Measurements from ENCODE around the gene C2orf72. TPM values are rescaled to one million over a fixed set of nuclear protein-coding genes. Genes with fewer than 3 reads are reported as not detected.
A peak's percentile ranks its signal among the peaks of the same experiment; 100 is the strongest.

Gene C2orf72
- total RNA-seq, 8 experiments from 2014 or later: 0.20 to 20.7 (median 3.4) TPM; not detected in 1

GRCh38 chr2:231050018-231050901 lies 12.9 kb downstream of the C2orf72 start:
- Histone ChIP-seq H3K4me3 (no peak overlapping the region), H3K4me1 (replicated peaks in 1 of 2) (peaks cover 0 to 6% of the 10 kb centered on the region in 2 donors), H3K27ac (no peak overlapping the region)
- 0 to 84% (median 49%) methylated on average over 2 to 5 of the region's 9 CpGs; no CpG with 5 or more reads in 2 of the 10 experiments for WGBS, 10 experiments
- peak in 1 of 8 experiments; percentile 55 for ATAC-seq (replicated peaks in 6 of 8)
- in situ Hi-C loops (cut with MboI; ENCODE audit: low pct_unique_long_range_greater_than_20kb in 2 of 9, low sequenced_read_pairs in 9 of 9, unreplicated experiment in 9 of 9): no loop called here

GRCh38 chr2:231051116-231051515 lies 13.8 kb downstream of the C2orf72 start:
- H3K4me3 ChIP-seq: no peak overlapping the region
- no peak overlapping the region for H3K27ac ChIP-seq
- in situ Hi-C loops (cut with MboI; ENCODE audit: low pct_unique_long_range_greater_than_20kb in 2 of 9, low sequenced_read_pairs in 9 of 9, unreplicated experiment in 9 of 9): no loop called here
- WGBS, 10 experiments: 11 to 88% (median 40%) methylated on average over 2 to 5 of the region's 5 CpGs; no CpG with 5 or more reads in 5 of the 10 experiments
- no peak for ATAC-seq (replicated peaks in 6 of 8)
- peaks cover 0 to 6% of the 10 kb centered on the region in 2 donors for H3K4me1 ChIP-seq (replicated peaks in 1 of 2)

- Histone ChIP-seq H3K27ac (peak overlapping the region; percentile 19 to 44), H3K4me3 (peak overlapping the region; percentile 46 to 50 (median 46)), H3K4me1 (replicated peaks in 1 of 2) (peaks cover 2 to 7% of the 10 kb centered on the region in 2 donors)
- WGBS, 10 experiments: 0 to 61% (median 18%) methylated on average over 2 to 29 of the region's 62 CpGs; no CpG with 5 or more reads in 2 of the 10 experiments
- in situ Hi-C loops (cut with MboI; ENCODE audit: low pct_unique_long_range_greater_than_20kb in 2 of 9, low sequenced_read_pairs in 9 of 9, unreplicated experiment in 9 of 9): no loop called here
- peak; percentile 65 to 82 (median 76) for ATAC-seq (replicated peaks in 6 of 8)
Observed at GRCh38 chr2:231052494-231053451, 15.4 kb downstream of the C2orf72 start.

GRCh38 chr2:231053846-231054245 lies 16.5 kb downstream of the C2orf72 start:
- WGBS, 10 experiments: 0 to 100% (median 81%) methylated on average over 1 to 4 of the region's 6 CpGs; no CpG with 5 or more reads in 2 of the 10 experiments
- H3K27ac ChIP-seq: no peak overlapping the region
- H3K4me3 ChIP-seq: no peak overlapping the region
- peaks cover 11 to 18% of the 10 kb centered on the region in 2 donors for H3K4me1 ChIP-seq (replicated peaks in 1 of 2)
- in situ Hi-C loops (cut with MboI; ENCODE audit: low pct_unique_long_range_greater_than_20kb in 2 of 9, low sequenced_read_pairs in 9 of 9, unreplicated experiment in 9 of 9): no loop called here
- no peak for ATAC-seq (replicated peaks in 6 of 8)

GRCh38 chr2:231056453-231057416 lies 19.4 kb downstream of the C2orf72 start, which contains the start of gene PSMD1:
Gene PSMD1 (plus strand): TSS chr2:231056867. CDS start chr2:231057026, 159 bp downstream.
- H3K4me1 ChIP-seq (replicated peaks in 1 of 2): peaks cover 13 to 15% of the 10 kb centered on the region in 2 donors
- H3K4me3 ChIP-seq: peak within 1 kb of the TSS; percentile 61 to 84 (median 77)
- H3K27ac ChIP-seq: peak within 1 kb of the TSS; percentile 100
- peak; percentile 76 to 86 (median 82) for ATAC-seq (replicated peaks in 6 of 8)
- WGBS, 10 experiments: 0 to 10% (median 0%) methylated on average over 1 to 14 of the region's 73 CpGs; no CpG with 5 or more reads in 1 of the 10 experiments
- in situ Hi-C loops (cut with MboI; ENCODE audit: low pct_unique_long_range_greater_than_20kb in 2 of 9, low sequenced_read_pairs in 9 of 9, unreplicated experiment in 9 of 9): no loop called here

- peak overlapping the region; percentile 61 to 84 (median 77) for H3K4me3 ChIP-seq
- H3K27ac ChIP-seq: peak overlapping the region in 1 of 2 donors; percentile 100
- 0 to 15% (median 5%) methylated on average over 2 to 9 of the region's 10 CpGs; no CpG with 5 or more reads in 1 of the 10 experiments for WGBS, 10 experiments
- peaks cover 12 to 13% of the 10 kb centered on the region in 2 donors for H3K4me1 ChIP-seq (replicated peaks in 1 of 2)
- in situ Hi-C loops (cut with MboI; ENCODE audit: low pct_unique_long_range_greater_than_20kb in 2 of 9, low sequenced_read_pairs in 9 of 9, unreplicated experiment in 9 of 9): no loop called here
- ATAC-seq (replicated peaks in 6 of 8): peak in 1 of 8 experiments; percentile 1
Observed at GRCh38 chr2:231057590-231057989, 20.3 kb downstream of the C2orf72 start.

GRCh38 chr2:231058761-231059550 lies 21.6 kb downstream of the C2orf72 start:
- Histone ChIP-seq H3K27ac (no peak overlapping the region), H3K4me1 (replicated peaks in 1 of 2) (peaks cover 12 to 13% of the 10 kb centered on the region in 2 donors), H3K4me3 (no peak overlapping the region)
- ATAC-seq (replicated peaks in 6 of 8): peak in 2 of 8 experiments; percentile 1 to 2
- in situ Hi-C loops (cut with MboI; ENCODE audit: low pct_unique_long_range_greater_than_20kb in 2 of 9, low sequenced_read_pairs in 9 of 9, unreplicated experiment in 9 of 9): no loop called here
- 40 to 100% (median 94%) methylated on average over 1 to 4 of the region's 4 CpGs; no CpG with 5 or more reads in 2 of the 10 experiments for WGBS, 10 experiments

GRCh38 chr2:231059756-231060155 lies 22.4 kb downstream of the C2orf72 start:
- Histone ChIP-seq H3K4me1 (replicated peaks in 1 of 2) (peaks cover 12 to 13% of the 10 kb centered on the region in 2 donors), H3K27ac (no peak overlapping the region), H3K4me3 (no peak overlapping the region)
- no peak for ATAC-seq (replicated peaks in 6 of 8)
- WGBS, 10 experiments: 94 to 100% (median 100%) methylated on average over 1 to 2 of the region's 2 CpGs; no CpG with 5 or more reads in 2 of the 10 experiments
- in situ Hi-C loops (cut with MboI; ENCODE audit: low pct_unique_long_range_greater_than_20kb in 2 of 9, low sequenced_read_pairs in 9 of 9, unreplicated experiment in 9 of 9): no loop called here

GRCh38 chr2:231062776-231063175 lies 25.5 kb downstream of the C2orf72 start:
- in situ Hi-C loops (cut with MboI; ENCODE audit: low pct_unique_long_range_greater_than_20kb in 2 of 9, low sequenced_read_pairs in 9 of 9, unreplicated experiment in 9 of 9): no loop called here
- H3K4me3 ChIP-seq: no peak overlapping the region
- 75 to 100% (median 94%) methylated on average over 1 to 3 of the region's 3 CpGs; no CpG with 5 or more reads in 1 of the 10 experiments for WGBS, 10 experiments
- ATAC-seq (replicated peaks in 6 of 8): no peak
- peaks cover 11% of the 10 kb centered on the region in 2 donors for H3K4me1 ChIP-seq (replicated peaks in 1 of 2)
- no peak overlapping the region for H3K27ac ChIP-seq

- Histone ChIP-seq H3K4me3 (no peak overlapping the region), H3K27ac (no peak overlapping the region), H3K4me1 (replicated peaks in 1 of 2) (peaks cover 5 to 6% of the 10 kb centered on the region in 2 donors)
- peak in 1 of 8 experiments; percentile 49 for ATAC-seq (replicated peaks in 6 of 8)
- in situ Hi-C loops (cut with MboI; ENCODE audit: low pct_unique_long_range_greater_than_20kb in 2 of 9, low sequenced_read_pairs in 9 of 9, unreplicated experiment in 9 of 9): no loop called here
- 100% methylated on average over 1 of the region's 1 CpG; no CpG with 5 or more reads in 5 of the 10 experiments for WGBS, 10 experiments
Observed at GRCh38 chr2:231063347-231063746, 26.0 kb downstream of the C2orf72 start.

GRCh38 chr2:231065966-231066365 lies 28.6 kb downstream of the C2orf72 start:
- no peak overlapping the region for H3K27ac ChIP-seq
- H3K4me3 ChIP-seq: no peak overlapping the region
- in situ Hi-C loops (cut with MboI; ENCODE audit: low pct_unique_long_range_greater_than_20kb in 2 of 9, low sequenced_read_pairs in 9 of 9, unreplicated experiment in 9 of 9): no loop called here
- no peak for ATAC-seq (replicated peaks in 6 of 8)
- WGBS, 10 experiments: 88 to 100% (median 100%) methylated on average over 1 of the region's 1 CpG; no CpG with 5 or more reads in 2 of the 10 experiments
- no peaks in the 10 kb centered on the region for H3K4me1 ChIP-seq (replicated peaks in 1 of 2)

Measured in motor neuron (in vitro differentiated cells).